Measurements from ENCODE around the gene CREB5.

CREB5 gene

GRCh38 chr7:28688651-28689050 is 276.3 kb downstream of the CREB5 start:
- no peak for DNase-seq (ENCODE audit: low read depth, low spot score)
- H3K27ac ChIP-seq = no peak overlapping the region

GRCh38 chr7:28695300-28696295 is 283.3 kb downstream of the CREB5 start:
- no peak for DNase-seq (ENCODE audit: low read depth, low spot score)
- H3K27ac ChIP-seq = no peak overlapping the region

- no peak for DNase-seq (ENCODE audit: low read depth, low spot score)
- H3K27ac ChIP-seq = no peak overlapping the region
Measured at GRCh38 chr7:28697913-28698563, 285.7 kb downstream of the CREB5 start.

GRCh38 chr7:28698840-28699239 is 286.5 kb downstream of the CREB5 start:
- no peak overlapping the region for H3K27ac ChIP-seq
- no peak for DNase-seq (ENCODE audit: low read depth, low spot score)

- no peak overlapping the region for H3K27ac ChIP-seq
- DNase-seq (ENCODE audit: low read depth, low spot score) = no peak
Measured at GRCh38 chr7:28700096-28700495, 287.8 kb downstream of the CREB5 start.

- no peak overlapping the region for H3K27ac ChIP-seq
- no peak for DNase-seq (ENCODE audit: low read depth, low spot score)
Measured at GRCh38 chr7:28700790-28701203, 288.5 kb downstream of the CREB5 start.

GRCh38 chr7:28701731-28702130 is 289.4 kb downstream of the CREB5 start:
- no peak overlapping the region for H3K27ac ChIP-seq
- no peak for DNase-seq (ENCODE audit: low read depth, low spot score)

GRCh38 chr7:28702171-28702570 is 289.9 kb downstream of the CREB5 start:
- no peak for DNase-seq (ENCODE audit: low read depth, low spot score)
- no peak overlapping the region for H3K27ac ChIP-seq

- H3K27ac ChIP-seq = no peak overlapping the region
- DNase-seq (ENCODE audit: low read depth, low spot score) = no peak
Measured at GRCh38 chr7:28703037-28703765, 290.9 kb downstream of the CREB5 start.

- H3K27ac ChIP-seq = no peak overlapping the region
- DNase-seq (ENCODE audit: low read depth, low spot score) = no peak
Measured at GRCh38 chr7:28704706-28705105, 292.4 kb downstream of the CREB5 start.

GRCh38 chr7:28705350-28705749 is 293.0 kb downstream of the CREB5 start:
- DNase-seq (ENCODE audit: low read depth, low spot score) = no peak
- no peak overlapping the region for H3K27ac ChIP-seq

- no peak for DNase-seq (ENCODE audit: low read depth, low spot score)
Measured at GRCh38 chr7:28706584-28706983, 294.3 kb downstream of the CREB5 start.

GRCh38 chr7:28707291-28707690 is 295.0 kb downstream of the CREB5 start:
- no peak overlapping the region for H3K27ac ChIP-seq
- no peak for DNase-seq (ENCODE audit: low read depth, low spot score)

More at GRCh38 chr7:28706584-28706983, 294.3 kb downstream of the CREB5 start:
- H3K27ac ChIP-seq = no peak overlapping the region

- no peak for DNase-seq (ENCODE audit: low read depth, low spot score)
- no peak overlapping the region for H3K27ac ChIP-seq
Measured at GRCh38 chr7:28708033-28708951, 296.0 kb downstream of the CREB5 start.

GRCh38 chr7:28709748-28710147 is 297.4 kb downstream of the CREB5 start:
- H3K27ac ChIP-seq = no peak overlapping the region
- DNase-seq (ENCODE audit: low read depth, low spot score) = no peak

GRCh38 chr7:28711114-28711513 is 298.8 kb downstream of the CREB5 start:
- no peak overlapping the region for H3K27ac ChIP-seq
- DNase-seq (ENCODE audit: low read depth, low spot score) = no peak

GRCh38 chr7:28714459-28715120 is 302.3 kb downstream of the CREB5 start:
- no peak for DNase-seq (ENCODE audit: low read depth, low spot score)
- H3K27ac ChIP-seq = no peak overlapping the region

GRCh38 chr7:28717445-28718054 is 305.2 kb downstream of the CREB5 start:
- no peak for DNase-seq (ENCODE audit: low read depth, low spot score)
- H3K27ac ChIP-seq = no peak overlapping the region

GRCh38 chr7:28718055-28718481 is 305.8 kb downstream of the CREB5 start:
- no peak overlapping the region for H3K27ac ChIP-seq
- DNase-seq (ENCODE audit: low read depth, low spot score) = no peak

All from epithelial cell of prostate (primary cell).